ENCODE data around the gene CANX. TPM values are rescaled to one million over a fixed set of nuclear protein-coding genes. Genes with fewer than 3 reads are reported as not detected.
A peak's percentile ranks its signal among the peaks of the same experiment; 100 is the strongest.
"Not testable (repeated sequence)": the region's sequence is repeated elsewhere in the genome, so short reads cannot be mapped to it uniquely, and the experiment has no call there.

The CANX gene
- total RNA-seq, 4 donors from 2014 or later = 171 to 324 (median 287) TPM

DNA sequence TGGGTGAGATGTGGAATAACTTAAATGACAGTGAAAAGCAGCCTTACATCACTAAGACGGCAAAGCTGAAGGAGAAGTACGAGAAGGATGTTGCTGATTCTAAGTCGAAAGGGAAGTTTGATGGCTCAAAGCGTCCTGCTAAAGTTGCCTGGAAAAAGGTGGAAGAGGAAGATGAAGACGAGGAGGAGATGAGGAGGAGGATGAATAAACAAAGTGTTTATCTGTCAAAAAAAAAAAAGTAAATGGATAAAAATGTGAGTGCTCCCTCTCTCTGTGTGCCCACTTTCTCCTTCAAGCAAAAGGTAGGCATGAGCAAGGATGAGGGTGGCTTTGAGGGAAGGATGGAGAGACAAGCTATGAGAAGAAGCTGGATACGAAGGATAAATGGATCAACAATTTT, 4.2 kb upstream of the CANX start:
- no peaks in the 10 kb centered on the region for H3K9me3 ChIP-seq
- TF ChIP-seq CTCF (IDR thresholded peaks at IDR 0.05) (no peak), POLR2A (IDR thresholded peaks at IDR 0.05) (no peak)

DNA sequence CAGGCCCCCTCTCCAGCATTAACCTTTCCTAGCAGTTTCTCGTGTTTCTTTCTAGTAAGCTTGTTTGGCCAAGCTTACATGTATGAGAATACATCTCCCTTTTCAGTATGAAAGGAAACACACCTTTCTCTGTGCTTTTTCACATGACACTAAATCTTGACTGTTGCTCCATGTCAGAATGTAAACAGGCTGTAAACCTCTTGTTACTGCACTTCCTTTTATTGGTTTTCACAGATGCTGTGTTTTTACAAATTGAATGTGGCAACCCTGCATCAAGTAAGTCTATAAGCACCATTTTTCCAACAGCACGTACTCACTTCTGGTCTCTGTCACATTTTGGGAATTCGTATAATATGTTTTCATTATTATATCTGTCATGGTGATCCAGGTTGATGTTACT, 2.2 kb upstream of the CANX start:
- Histone ChIP-seq H3K36me3 (no peaks in the 10 kb centered on the region), H3K4me1 (peaks cover 0 to 33% (median 4%) of the 10 kb centered on the region in 4 donors), H3K4me3 (no peak overlapping the region), H3K9me3 (no peaks in the 10 kb centered on the region), H3K27me3 (no peaks in the 10 kb centered on the region), H3K27ac (no peak overlapping the region)
- DNase-seq = no peak
- no peak for TF ChIP-seq POLR2A (IDR thresholded peaks at IDR 0.05)

More for the DNA sequence above, 4.2 kb upstream of the CANX start:
- H3K4me1 ChIP-seq = peaks cover 0 to 16% (median 4%) of the 10 kb centered on the region in 4 donors
- no peak overlapping the region for H3K4me3 ChIP-seq
- no peaks in the 10 kb centered on the region for H3K27me3 ChIP-seq
- no peaks in the 10 kb centered on the region for H3K36me3 ChIP-seq
- no peak overlapping the region for H3K27ac ChIP-seq
- no peak for DNase-seq

DNA sequence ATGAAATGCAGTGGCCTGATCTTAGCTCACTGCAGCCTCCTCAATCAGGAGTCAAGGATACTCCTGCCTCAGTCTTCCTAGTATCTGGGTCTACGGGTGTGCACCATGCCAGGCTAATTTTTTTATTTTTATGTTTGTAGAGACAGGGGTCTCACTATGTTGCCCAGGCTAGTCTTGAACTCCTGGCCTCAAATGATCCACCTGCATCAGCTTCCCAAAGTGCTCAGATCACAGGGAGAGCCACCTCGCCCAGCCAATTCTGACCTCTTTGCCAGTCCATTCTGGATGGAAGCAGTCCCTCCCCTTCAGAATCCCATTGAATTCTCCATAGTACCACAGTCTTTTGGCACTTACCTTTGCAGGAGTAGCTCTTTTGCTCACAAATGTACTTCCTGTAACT, 1.7 kb upstream of the CANX start:
- H3K27ac ChIP-seq = peak overlapping the region; percentile 88 to 98 (median 96)
- TF ChIP-seq CTCF (IDR thresholded peaks at IDR 0.05) = no peak
- no peak for TF ChIP-seq POLR2A (IDR thresholded peaks at IDR 0.05)
- peaks cover 0 to 4% (median 0%) of the 10 kb centered on the region in 3 donors for H3K36me3 ChIP-seq
- H3K4me1 ChIP-seq = peaks cover 0 to 37% (median 4%) of the 10 kb centered on the region in 4 donors
- no peaks in the 10 kb centered on the region for H3K27me3 ChIP-seq
- no peak overlapping the region for H3K4me3 ChIP-seq
- no peaks in the 10 kb centered on the region for H3K9me3 ChIP-seq
- no peak for DNase-seq

GRCh38 chr5:179697543-179697942, 1.2 kb upstream of the CANX start:
- H3K27ac ChIP-seq = peak overlapping the region; percentile 88 to 98 (median 96)
- H3K27me3 ChIP-seq, DNase-seq, H3K9me3 ChIP-seq, H3K36me3 ChIP-seq: not testable (repeated sequence)
- peaks cover 0 to 42% (median 4%) of the 10 kb centered on the region in 4 donors for H3K4me1 ChIP-seq
- H3K4me3 ChIP-seq = peak overlapping the region in 2 of 4 donors; percentile 66 to 94

DNA sequence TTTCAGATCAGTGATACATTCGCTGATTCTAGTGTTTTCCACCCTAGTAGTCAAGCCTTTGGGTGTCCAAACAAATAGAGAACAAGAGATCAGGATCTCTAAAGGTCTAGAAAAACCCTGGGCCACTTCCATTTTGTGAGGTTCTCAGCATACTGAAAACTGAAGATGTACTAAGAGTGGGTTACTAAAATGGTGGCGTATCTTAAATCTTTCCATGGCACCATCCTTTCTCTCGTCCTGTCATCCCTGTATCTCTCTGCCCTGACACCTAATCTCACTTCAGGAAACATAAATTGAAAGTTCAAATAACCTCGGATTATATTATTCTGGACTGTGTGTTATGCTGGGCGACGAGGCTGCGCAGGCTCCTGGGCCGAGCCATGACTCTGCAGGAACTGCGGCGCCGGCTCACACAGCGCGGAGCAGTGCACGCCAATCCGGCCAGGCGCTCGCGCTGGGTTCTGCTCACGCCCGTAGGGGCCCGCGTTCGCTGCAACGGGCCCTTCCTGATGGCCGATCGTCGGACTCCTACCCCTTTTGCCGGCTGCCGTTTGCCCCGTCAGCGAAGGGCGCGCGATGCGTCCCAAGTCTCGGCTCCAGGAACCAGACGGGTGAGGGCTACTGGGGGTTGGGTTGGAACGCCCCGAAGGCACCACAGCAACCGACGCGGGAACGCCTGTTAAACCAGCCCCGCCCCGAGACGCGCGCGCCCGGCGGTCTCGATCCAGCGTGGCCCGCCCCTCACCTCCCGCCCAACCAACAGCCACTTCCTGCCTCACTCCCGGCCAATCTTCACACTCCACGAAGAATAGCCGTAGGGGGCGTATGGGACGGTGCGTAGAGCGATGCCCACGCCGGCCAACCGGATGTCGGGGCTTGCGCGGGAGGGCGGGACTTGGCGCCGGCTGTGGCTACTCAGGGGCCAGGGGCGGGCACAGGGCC, 503 bp upstream of the CANX start:
- Histone ChIP-seq H3K27me3 (no peaks in the 10 kb centered on the region), H3K36me3 (peaks cover 0 to 15% (median 0%) of the 10 kb centered on the region in 3 donors), H3K4me3 (peak overlapping the region; percentile 91 to 99 (median 94)), H3K27ac (peak overlapping the region; percentile 95 to 99 (median 98)), H3K4me1 (peaks cover 0 to 49% (median 4%) of the 10 kb centered on the region in 4 donors), H3K9me3 (no peaks in the 10 kb centered on the region)
- TF ChIP-seq POLR2A (IDR thresholded peaks at IDR 0.05) (peak; percentile 82 to 90), CTCF (IDR thresholded peaks at IDR 0.05) (peak in 1 of 6 experiments; percentile 12)
- DNase-seq = peak; percentile 98 to 100 (median 99)

DNA sequence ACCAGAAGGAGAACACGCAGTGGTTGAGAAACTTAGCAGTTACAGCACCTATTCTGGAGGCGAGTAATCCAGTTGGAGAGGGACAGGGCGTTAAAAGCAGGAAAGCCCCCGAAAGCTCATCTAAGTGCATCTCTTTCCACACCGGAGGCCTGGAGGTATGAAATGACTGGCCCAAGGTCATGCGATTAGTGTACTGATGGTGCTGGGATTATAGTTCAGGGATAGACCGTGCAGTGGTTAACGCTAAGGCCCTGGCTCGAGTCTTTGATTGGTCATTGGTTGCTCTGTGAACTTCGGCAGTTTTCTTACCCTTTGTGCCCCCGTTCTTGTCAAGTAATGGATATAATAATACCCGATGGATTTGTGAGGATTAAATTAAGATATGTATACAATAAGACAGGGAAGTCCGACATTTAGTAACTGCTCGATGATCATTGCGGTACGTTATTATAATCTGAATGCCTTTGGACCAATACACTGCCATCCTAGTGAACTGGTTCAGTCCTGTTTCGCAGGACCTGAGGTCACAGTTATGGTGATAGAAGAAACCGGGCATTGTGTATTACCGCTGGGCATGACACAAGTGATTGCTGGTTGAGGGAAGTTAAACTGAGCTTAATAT, 960 bp downstream of the CANX start:
- DNase-seq = peak in 1 of 3 donors; percentile 59

More for the DNA sequence above, 960 bp downstream of the CANX start:
- Histone ChIP-seq H3K4me3 (peak overlapping the region; percentile 91 to 99 (median 94)), H3K9me3 (no peaks in the 10 kb centered on the region), H3K36me3 (peaks cover 0 to 25% (median 0%) of the 10 kb centered on the region in 3 donors), H3K27ac (peak overlapping the region; percentile 95 to 99 (median 98)), H3K27me3 (no peaks in the 10 kb centered on the region), H3K4me1 (peaks cover 0 to 54% (median 4%) of the 10 kb centered on the region in 4 donors)
- TF ChIP-seq POLR2A (IDR thresholded peaks at IDR 0.05) (peak in 1 of 2 donors; percentile 30), CTCF (IDR thresholded peaks at IDR 0.05) (no peak)
